ENCODE data around the gene CBARP.

- TF ChIP-seq CTCF (tag by site-specific recombination; IDR thresholded peaks at IDR 0.05) = no peak
- TF ChIP-seq BCL11A (tag by site-specific recombination; IDR thresholded peaks at IDR 0.05; ENCODE audit: low read depth) = no peak
- no peak for TF ChIP-seq YY1 (tag by site-specific recombination; IDR thresholded peaks at IDR 0.05)
- no peak for TF ChIP-seq ZNF585B (tag by site-specific recombination; IDR thresholded peaks at IDR 0.05)
- no peak for TF ChIP-seq SETDB1 (IDR thresholded peaks at IDR 0.05; ENCODE audit: insufficient read length, low read length)
- no peak for TF ChIP-seq ZFP37 (tag by site-specific recombination; IDR thresholded peaks at IDR 0.05)
- no peak for TF ChIP-seq ZNF248 (tag by site-specific recombination; IDR thresholded peaks at IDR 0.05)
- TF ChIP-seq GLIS1 (tag by site-specific recombination; IDR thresholded peaks at IDR 0.05) = no peak
- TF ChIP-seq ZNF221 (tag by site-specific recombination; IDR thresholded peaks at IDR 0.05; ENCODE audit: borderline replicate concordance) = no peak
- TF ChIP-seq ZNF114 (tag by site-specific recombination; IDR thresholded peaks at IDR 0.05) = no peak
Observed at GRCh38 chr19:1217366-1217765, 20.4 kb downstream of the CBARP start.

All from HEK293 (cell line).